Measurements from ENCODE around the gene OR1C1. TPM values are rescaled to one million over a fixed set of nuclear protein-coding genes. Genes with fewer than 3 reads are reported as not detected.
"Not testable (repeated sequence)": the region's sequence is repeated elsewhere in the genome, so short reads cannot be mapped to it uniquely, and the experiment has no call there.

OR1C1 gene
- total and polyA plus RNA-seq, 2 experiments from 2014 or later, result not detected

DNA sequence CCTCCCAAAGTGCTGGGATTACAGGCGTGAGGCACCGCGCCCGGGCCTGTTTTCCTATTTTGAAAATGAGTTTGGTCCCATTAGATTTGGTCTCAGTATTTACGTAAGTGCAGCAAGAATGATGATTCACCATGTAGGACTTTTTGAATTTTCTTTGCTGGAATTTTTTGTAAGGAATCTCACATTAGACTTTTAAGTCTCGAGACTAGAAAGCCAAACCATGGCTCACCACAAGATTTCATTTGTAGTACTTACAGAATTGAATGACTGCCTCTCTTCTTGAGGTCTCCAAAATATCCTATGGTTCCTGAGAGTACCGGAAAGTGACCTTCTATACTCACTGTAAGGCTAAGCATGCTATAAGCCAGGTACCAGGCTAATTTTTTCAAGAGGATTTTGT, 12.7 kb downstream of the OR1C1 start:
- Histone ChIP-seq H3K4me3 (no peak overlapping the region), H3K27me3 (no peaks in the 10 kb centered on the region), H3K36me3 (no peaks in the 10 kb centered on the region), H3K9me3 (ENCODE audit: low read depth) (no peaks in the 10 kb centered on the region), H3K27ac (no peak overlapping the region), H3K4me1 (ENCODE audit: low read depth) (no peaks in the 10 kb centered on the region)
- peak in 1 of 2 donors; percentile 1 for DNase-seq (ENCODE audit: low read depth in 1 of 2, low spot score in 1 of 2)
- TF ChIP-seq, protein P1, sequence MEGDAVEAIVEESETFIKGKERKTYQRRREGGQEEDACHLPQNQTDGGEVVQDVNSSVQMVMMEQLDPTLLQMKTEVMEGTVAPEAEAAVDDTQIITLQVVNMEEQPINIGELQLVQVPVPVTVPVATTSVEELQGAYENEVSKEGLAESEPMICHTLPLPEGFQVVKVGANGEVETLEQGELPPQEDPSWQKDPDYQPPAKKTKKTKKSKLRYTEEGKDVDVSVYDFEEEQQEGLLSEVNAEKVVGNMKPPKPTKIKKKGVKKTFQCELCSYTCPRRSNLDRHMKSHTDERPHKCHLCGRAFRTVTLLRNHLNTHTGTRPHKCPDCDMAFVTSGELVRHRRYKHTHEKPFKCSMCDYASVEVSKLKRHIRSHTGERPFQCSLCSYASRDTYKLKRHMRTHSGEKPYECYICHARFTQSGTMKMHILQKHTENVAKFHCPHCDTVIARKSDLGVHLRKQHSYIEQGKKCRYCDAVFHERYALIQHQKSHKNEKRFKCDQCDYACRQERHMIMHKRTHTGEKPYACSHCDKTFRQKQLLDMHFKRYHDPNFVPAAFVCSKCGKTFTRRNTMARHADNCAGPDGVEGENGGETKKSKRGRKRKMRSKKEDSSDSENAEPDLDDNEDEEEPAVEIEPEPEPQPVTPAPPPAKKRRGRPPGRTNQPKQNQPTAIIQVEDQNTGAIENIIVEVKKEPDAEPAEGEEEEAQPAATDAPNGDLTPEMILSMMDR (IDR thresholded peaks at IDR 0.05; ENCODE audit: low read depth, low read length), result no peak

DNA sequence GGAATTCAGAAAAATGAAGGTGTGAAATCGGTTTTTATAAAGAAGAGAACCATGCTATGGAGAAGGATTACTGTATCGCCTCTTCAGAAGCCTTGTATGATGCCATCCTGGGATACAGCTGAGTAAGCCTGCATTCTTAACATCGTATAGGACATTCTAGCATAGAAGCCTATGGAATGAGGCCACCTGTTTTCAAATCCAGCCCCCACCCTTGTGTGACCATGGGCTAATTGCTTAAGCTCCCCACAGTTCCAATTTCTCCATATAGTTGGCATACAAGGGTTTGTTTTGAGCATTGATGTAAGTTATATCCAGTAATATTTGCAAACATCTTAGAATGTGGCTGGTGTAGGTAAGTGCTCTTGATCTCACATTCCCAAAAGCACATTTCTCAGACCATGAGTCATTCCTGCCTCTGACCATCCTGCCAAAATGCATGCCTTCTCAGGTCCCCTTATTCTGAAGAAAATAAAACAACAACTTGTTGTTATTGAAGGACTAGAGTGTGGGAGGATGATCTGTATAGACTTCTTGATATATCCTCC, 13.9 kb downstream of the OR1C1 start:
- H3K36me3 ChIP-seq, result no peaks in the 10 kb centered on the region
- no peak overlapping the region for H3K4me3 ChIP-seq
- no peak for DNase-seq (ENCODE audit: low read depth in 1 of 2, low spot score in 1 of 2)
- no peak overlapping the region for H3K27ac ChIP-seq
- no peaks in the 10 kb centered on the region for H3K27me3 ChIP-seq
- TF ChIP-seq, protein P1 (IDR thresholded peaks at IDR 0.05; ENCODE audit: low read depth, low read length), result no peak
- no peaks in the 10 kb centered on the region for H3K9me3 ChIP-seq (ENCODE audit: low read depth)
- H3K4me1 ChIP-seq (ENCODE audit: low read depth), result no peaks in the 10 kb centered on the region

DNA sequence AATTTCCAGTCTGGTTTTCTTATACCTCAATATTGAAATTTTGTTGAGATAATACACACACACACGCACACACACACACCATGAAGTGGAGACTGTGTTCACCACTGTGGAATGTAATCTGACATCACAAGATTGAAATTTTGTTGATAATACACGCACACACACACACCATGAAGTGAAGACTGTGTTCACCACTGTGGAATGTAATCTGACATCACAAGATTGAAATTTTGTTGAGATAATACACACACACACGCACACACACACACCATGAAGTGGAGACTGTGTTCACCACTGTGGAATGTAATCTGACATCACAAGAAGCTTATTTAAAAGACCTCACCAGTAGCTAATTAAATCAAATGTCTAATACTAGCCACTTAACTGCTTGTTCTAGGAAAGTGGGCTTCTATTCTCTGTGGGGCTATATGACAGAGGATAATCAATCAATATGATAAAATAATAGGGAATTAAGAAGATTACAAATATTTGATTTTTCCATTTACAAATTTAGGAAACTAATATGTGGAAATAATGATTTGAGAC, 18.1 kb downstream of the OR1C1 start:
- H3K36me3 ChIP-seq; H3K4me1 ChIP-seq (ENCODE audit: low read depth); H3K27ac ChIP-seq; H3K9me3 ChIP-seq (ENCODE audit: low read depth); H3K4me3 ChIP-seq; H3K27me3 ChIP-seq: not testable (repeated sequence)
- peak in 1 of 2 donors; percentile 13 for DNase-seq (ENCODE audit: low read depth in 1 of 2, low spot score in 1 of 2)

DNA sequence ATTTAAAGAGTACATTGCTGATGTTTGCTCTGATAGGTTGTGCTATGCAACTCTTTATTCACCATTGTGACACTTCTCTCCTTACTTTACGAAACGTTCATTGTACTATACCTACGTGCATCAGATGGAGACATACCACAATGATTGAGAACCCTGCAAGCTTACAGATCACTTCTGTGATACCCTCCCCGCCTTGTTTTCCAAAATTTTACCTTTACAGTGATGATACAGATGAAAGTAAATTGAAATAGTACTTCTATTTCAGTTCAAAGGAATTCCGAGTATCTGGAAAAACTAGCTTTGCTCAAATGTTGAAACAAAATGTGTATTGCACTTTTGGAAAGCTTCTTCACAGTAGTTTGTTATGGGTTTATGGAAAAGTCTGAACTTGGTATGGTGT, 18.6 kb downstream of the OR1C1 start:
- Histone ChIP-seq H3K4me3 (no peak overlapping the region), H3K27ac (no peak overlapping the region), H3K36me3 (no peaks in the 10 kb centered on the region), H3K27me3 (no peaks in the 10 kb centered on the region), H3K4me1 (ENCODE audit: low read depth) (no peaks in the 10 kb centered on the region), H3K9me3 (ENCODE audit: low read depth) (no peaks in the 10 kb centered on the region)
- TF ChIP-seq, protein P1 (IDR thresholded peaks at IDR 0.05; ENCODE audit: low read depth, low read length), result no peak
- no peak for DNase-seq (ENCODE audit: low read depth in 1 of 2, low spot score in 1 of 2)

DNA sequence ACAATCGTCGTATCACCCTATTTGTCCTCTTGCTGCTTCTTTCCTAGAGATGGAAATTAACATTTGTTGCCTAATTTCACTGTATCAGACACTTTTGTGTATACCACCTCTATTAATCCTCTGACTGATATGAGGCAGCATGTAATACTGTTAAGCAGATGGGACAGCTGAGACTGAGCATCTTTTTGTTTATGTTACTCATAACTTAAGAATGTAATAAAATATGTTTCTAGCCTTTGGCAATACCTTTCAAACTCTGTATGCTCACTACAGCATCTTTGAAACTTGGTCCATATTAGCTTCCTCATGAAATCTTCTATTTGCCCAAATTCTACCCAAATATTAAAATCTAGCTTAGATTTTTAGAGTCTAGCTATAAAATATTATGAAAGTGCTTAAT, 19.6 kb downstream of the OR1C1 start:
- TF ChIP-seq, protein P1 (IDR thresholded peaks at IDR 0.05; ENCODE audit: low read depth, low read length), result no peak
- Histone ChIP-seq H3K9me3 (ENCODE audit: low read depth) (no peaks in the 10 kb centered on the region), H3K36me3 (no peaks in the 10 kb centered on the region), H3K4me3 (no peak overlapping the region), H3K27me3 (no peaks in the 10 kb centered on the region), H3K4me1 (ENCODE audit: low read depth) (no peaks in the 10 kb centered on the region), H3K27ac (no peak overlapping the region)
- DNase-seq (ENCODE audit: low read depth in 1 of 2, low spot score in 1 of 2), result no peak

DNA sequence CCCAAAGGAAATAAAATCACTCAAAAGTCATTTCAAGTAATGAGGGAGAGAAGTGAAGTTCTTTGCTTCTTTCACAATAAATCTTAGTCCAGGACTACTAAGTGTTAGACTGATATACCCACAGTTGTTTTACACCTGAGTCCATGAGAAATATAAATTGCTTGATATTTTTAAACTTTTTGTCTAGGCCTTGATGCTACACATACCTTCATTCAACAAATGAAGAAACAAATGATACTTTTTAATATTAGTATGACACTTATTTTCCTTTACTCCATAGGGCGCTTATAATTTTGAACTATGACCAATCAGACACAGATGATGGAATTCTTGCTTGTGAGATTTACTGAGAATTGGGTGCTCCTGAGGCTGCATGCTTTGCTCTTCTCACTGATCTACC, 22.0 kb downstream of the OR1C1 start, which contains the start of gene OR14K1:
OR14K1 (plus strand) TSS at position 301 of the 400 bp plus-strand sequence; CDS start at position 301, 0 bp downstream.
- H3K36me3 ChIP-seq, result no peaks in the 10 kb centered on the region
- no peaks in the 10 kb centered on the region for H3K9me3 ChIP-seq (ENCODE audit: low read depth)
- no peak within 1 kb of the TSS for H3K27ac ChIP-seq
- no peaks in the 10 kb centered on the region for H3K27me3 ChIP-seq
- no peak for DNase-seq (ENCODE audit: low read depth in 1 of 2, low spot score in 1 of 2)
- no peaks in the 10 kb centered on the region for H3K4me1 ChIP-seq (ENCODE audit: low read depth)
- H3K4me3 ChIP-seq, result no peak within 1 kb of the TSS
- TF ChIP-seq, protein P1 (IDR thresholded peaks at IDR 0.05; ENCODE audit: low read depth, low read length), result no peak
